AG04450 (cell line): Measurements from ENCODE around the gene AUTS2. TPM values are rescaled to one million over a fixed set of nuclear protein-coding genes. Genes with fewer than 3 reads are reported as not detected.

Experiments
- CTCF ChIA-PET: fragments of 300-600, 350-600 bp; formaldehyde crosslinking; extraction: SDS; loops from one replicate; lab custom pipeline; 2022; ENCODE audit warnings: antibody characterized with exemption, inconsistent platforms; lab: Charles Lee
- POLR2A ChIA-PET: fragments of 350-600 bp; formaldehyde crosslinking; extraction: SDS; loops from one replicate; lab custom pipeline; 2021; ENCODE audit warnings: antibody characterized with exemption, inconsistent platforms; lab: Yijun Ruan, JAX
- DNase-seq: peaks from one replicate; pipeline ENCODE4 v3.0.0-alpha.2; 2011; ENCODE audit warnings: low read depth, low spot score
- H3K27ac ChIP-seq: one replicate; pipeline ENCODE4 v1.5.1; 2012; ENCODE audit warnings: low read depth, low read length, control low read depth
- H3K27me3 ChIP-seq: one replicate; pipeline ENCODE4 v1.6.0; 2012; ENCODE audit warnings: low read length; ENCODE audit not compliant: control insufficient read depth, insufficient read depth
- H3K4me3 ChIP-seq: 2 replicates; pipeline ENCODE4 v1.5.1; 2011; ENCODE audit warnings: mild to moderate bottlenecking, low read depth, low read length, control low read depth
- H3K9me3 ChIP-seq: 2 replicates; pipeline ENCODE4 v1.5.1; 2012; ENCODE audit warnings: low read length; ENCODE audit not compliant: control insufficient read depth, insufficient read depth
- CTCF ChIP-seq: IDR thresholded peaks from 2 replicates; pipeline ENCODE4 v1.5.1; 2011; ENCODE audit warnings: low read depth, low read length, control low read depth, inconsistent platforms
- polyA plus RNA-seq: library from polyadenylated mRNA; depleted of rRNA; stranded (reverse); fragments of >200 nt; gene quantifications from 2 replicates; pipeline ENCODE4 v1.2.3, GENCODE V29; 2011

The AUTS2 gene
- polyA plus RNA-seq, 1 experiment = 1.5 TPM

GRCh38 chr7:70721500-70721899, 1123.2 kb downstream of the AUTS2 start:
- Histone ChIP-seq H3K27ac (no peak overlapping the region), H3K4me3 (no peak overlapping the region), H3K27me3 (no peaks in the 10 kb centered on the region), H3K9me3 (no peaks in the 10 kb centered on the region)
- TF ChIP-seq CTCF = no peak
- POLR2A ChIA-PET = no interaction called here
- CTCF ChIA-PET = interaction anchor here (0.9 kb wide), 1 partner anchor 54 kb away, joined by 4 read pairs; no protein-coding TSS in a partner anchor
- DNase-seq = no peak

DNA sequence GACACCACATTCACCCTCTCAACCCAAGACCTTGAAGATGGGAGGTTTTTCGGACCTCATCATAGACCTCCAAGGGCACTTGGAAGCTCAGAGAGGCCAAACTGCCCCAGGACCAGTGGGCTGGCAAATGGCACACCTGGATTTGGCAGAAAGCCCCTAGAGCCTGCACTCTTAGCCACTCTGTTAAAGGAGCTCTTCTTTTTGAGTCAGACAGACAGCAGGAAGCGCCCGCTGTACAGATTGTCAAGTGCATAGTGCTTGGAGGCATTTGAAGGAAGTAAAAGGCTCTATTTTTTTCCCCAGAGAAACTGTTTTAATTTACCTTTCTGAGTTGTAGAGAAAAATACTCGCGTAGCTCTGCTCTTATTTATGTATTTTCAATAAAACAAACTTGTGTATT, 1125.1 kb downstream of the AUTS2 start:
- no peaks in the 10 kb centered on the region for H3K27me3 ChIP-seq
- H3K4me3 ChIP-seq = no peak overlapping the region
- CTCF ChIA-PET = no interaction called here
- H3K9me3 ChIP-seq = no peaks in the 10 kb centered on the region
- H3K27ac ChIP-seq = no peak overlapping the region
- DNase-seq = no peak
- POLR2A ChIA-PET = no interaction called here
- no peak for TF ChIP-seq CTCF

DNA sequence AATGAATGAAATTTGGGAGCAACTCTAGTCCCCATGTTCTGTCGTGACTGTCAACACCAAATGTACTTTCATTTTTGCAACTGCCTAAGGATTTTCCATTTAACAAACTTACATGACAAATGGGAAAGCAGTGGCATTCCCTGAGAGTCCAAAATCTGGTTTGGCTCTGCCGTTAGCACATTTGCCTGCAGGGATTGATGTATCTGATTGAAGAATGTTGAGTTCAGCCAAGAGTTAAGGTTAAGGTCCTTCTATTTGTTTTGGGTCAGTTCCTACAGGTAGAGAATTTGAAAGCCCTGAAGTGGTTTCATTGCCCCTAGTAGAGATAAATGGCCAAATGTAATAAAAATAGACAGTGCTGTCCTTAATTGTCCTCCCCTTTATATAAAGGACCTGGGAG, 1127.2 kb downstream of the AUTS2 start:
- no peak for DNase-seq
- no peak for TF ChIP-seq CTCF
- Histone ChIP-seq H3K27ac (no peak overlapping the region), H3K4me3 (no peak overlapping the region), H3K9me3 (no peaks in the 10 kb centered on the region; the same call in 1 of the 2 replicates), H3K27me3 (no peaks in the 10 kb centered on the region)
- POLR2A ChIA-PET = no interaction called here
- CTCF ChIA-PET = no interaction called here

- no peak for TF ChIP-seq CTCF
- no peaks in the 10 kb centered on the region for H3K27me3 ChIP-seq
- no peak overlapping the region for H3K4me3 ChIP-seq
- POLR2A ChIA-PET = no interaction called here
- DNase-seq = no peak
- no peaks in the 10 kb centered on the region; the same call in 1 of the 2 replicates for H3K9me3 ChIP-seq
- H3K27ac ChIP-seq = no peak overlapping the region
- CTCF ChIA-PET = interaction anchor here (0.9 kb wide), 1 partner anchor 9 kb away, joined by 3 read pairs; no protein-coding TSS in a partner anchor
These were observed 1128.0 kb downstream of the AUTS2 start for GRCh38 chr7:70726294-70726693.

GRCh38 chr7:70726951-70727378, 1128.7 kb downstream of the AUTS2 start:
- CTCF ChIA-PET = interaction anchor here (0.9 kb wide), 1 partner anchor 8 kb away, joined by 3 read pairs; no protein-coding TSS in a partner anchor
- no peak for DNase-seq
- no peaks in the 10 kb centered on the region for H3K27me3 ChIP-seq
- H3K27ac ChIP-seq = no peak overlapping the region
- TF ChIP-seq CTCF = no peak
- no peaks in the 10 kb centered on the region; the same call in 1 of the 2 replicates for H3K9me3 ChIP-seq
- no peak overlapping the region for H3K4me3 ChIP-seq
- POLR2A ChIA-PET = no interaction called here
